GM12891 (cell line): Measurements from ENCODE around the gene LRRC4B.

ENCODE experiments used
- PAX5 ChIP-seq: IDR thresholded peaks from 2 replicates; pipeline ENCODE4 v1.6.1; 2011; ENCODE audit warnings: low read length, moderate library complexity, mild to moderate bottlenecking; ENCODE audit not compliant: insufficient read depth, severe bottlenecking
- POLR2A ChIP-seq: IDR thresholded peaks from 2 replicates; pipeline ENCODE4 v1.6.1; 2011; ENCODE audit warnings: low read depth, low read length, control low read depth
- POLR2AphosphoS5 ChIP-seq: IDR thresholded peaks from 2 replicates; pipeline ENCODE4 v1.6.1; 2011; ENCODE audit warnings: low read depth, low read length, control low read depth
- POU2F2 ChIP-seq: IDR thresholded peaks from 2 replicates; pipeline ENCODE4 v1.6.1; 2011; ENCODE audit warnings: low read depth, mild to moderate bottlenecking, control low read depth, low read length, moderate library complexity
- SPI1 ChIP-seq: IDR thresholded peaks from 2 replicates; pipeline ENCODE4 v1.6.1; 2011; ENCODE audit warnings: low read depth, low read length, control low read depth
- TAF1 ChIP-seq: IDR thresholded peaks from 2 replicates; pipeline ENCODE4 v1.6.1; 2011; ENCODE audit warnings: low read depth, low read length, control low read depth

GRCh38 chr19:50500753-50501151 is 67.5 kb downstream of the LRRC4B start:
- TF ChIP-seq POLR2A (no peak), POLR2AphosphoS5 (no peak), TAF1 (no peak), POU2F2 (no peak), SPI1 (no peak), PAX5 (no peak)
